HepG2 (cell line): ENCODE results near the gene UBR4. TPM values are rescaled to one million over a fixed set of nuclear protein-coding genes. Genes with fewer than 3 reads are reported as not detected.

Experiments used
- ATAC-seq: fragments of 200-7000 bp; cut with Tn5 transposase; 3 replicates; pipeline ENCODE4 v1.9.1; 2020; ENCODE audit warnings: mild to moderate bottlenecking, moderate library complexity
- BruUV-seq: library from RNA; stranded (reverse); fragments of 400-500 nt; replicated peaks from 2 replicates; lab custom pipeline; 2021; lab: Mats Ljungman, UMichigan
- CTCF ChIA-PET: fragments of 300-600 bp; formaldehyde crosslinking; extraction: SDS; loops from one replicate; lab custom pipeline; 2021; ENCODE audit warnings: low total read pairs, inconsistent platforms, low intra/inter-chr PET ratio; lab: Yijun Ruan, JAX
- POLR2A ChIA-PET: fragments of 350-600 bp; sonication (Branson Sonifier 250); formaldehyde crosslinking; loops from one replicate; lab custom pipeline; 2020; ENCODE audit warnings: antibody characterized with exemption, inconsistent platforms; lab: Yijun Ruan, JAX
- DNase-seq: peaks from one replicate; pipeline ENCODE4 v3.0.0-alpha.2; 2015; ENCODE audit warnings: low spot score
- FAIRE-seq: peaks from 3 replicates; lab custom pipeline; 2011; peaks lifted over from hg19 to GRCh38; lab: Jason Lieb, UNC
- H2AFZ ChIP-seq: one replicate; pipeline ENCODE4 v1.6.1; 2011; ENCODE audit warnings: low read length, inconsistent platforms
- H3K27ac ChIP-seq: fragments of 300-600 bp; 3 replicates; pipeline ENCODE4 v1.8.0; 2011; ENCODE audit warnings: mixed run types, mild to moderate bottlenecking, mixed read lengths, low read length, inconsistent platforms; ENCODE audit not compliant: insufficient read depth; ENCODE audit errors: extremely low read length
- H3K27me3 ChIP-seq, 2 experiments: fragments of 200-600 bp in 1 of 2; 2 replicates in 1 of 2; 3 replicates in 1 of 2; pipeline versions ENCODE4 v1.6.0 to v1.8.0; 2011; ENCODE audit warnings: low read length in 2 of 2, mild to moderate bottlenecking in 2 of 2, moderate library complexity in 2 of 2, inconsistent platforms in 1 of 2; ENCODE audit not compliant: insufficient read depth in 2 of 2, control insufficient read depth in 1 of 2
- H3K36me3 ChIP-seq, 2 experiments: fragments of 200-600 bp in 1 of 2; replicated peaks in 1 of 2; 2 replicates in 1 of 2; 3 replicates in 1 of 2; pipeline versions ENCODE4 v1.5.1 to v1.8.0; 2011; ENCODE audit warnings: low read length in 2 of 2, inconsistent platforms in 1 of 2; ENCODE audit not compliant: insufficient read depth in 2 of 2, control insufficient read depth in 1 of 2
- H3K4me1 ChIP-seq: 2 replicates; pipeline ENCODE4 v1.5.1; 2012; ENCODE audit warnings: low read length, inconsistent platforms; ENCODE audit not compliant: insufficient read depth
- H3K4me2 ChIP-seq: 2 replicates; pipeline ENCODE4 v1.6.0; 2011; ENCODE audit warnings: low read depth, low read length, inconsistent platforms
- H3K4me3 ChIP-seq, 3 experiments: fragments of 200-600 bp in 1 of 3; sonication (generic), shearing (Covaris generic) in 1 of 3; replicated peaks in 1 of 3; 2 replicates each; pipeline ENCODE4 v1.5.1; 2011 to 2016; ENCODE audit warnings: low read length in 3 of 3, inconsistent platforms in 2 of 3, low read depth in 2 of 3, mild to moderate bottlenecking in 2 of 3, control low read depth in 1 of 3, mixed read lengths in 1 of 3; ENCODE audit not compliant: insufficient read depth in 1 of 3
- H3K79me2 ChIP-seq: one replicate; pipeline ENCODE4 v1.6.1; 2011; ENCODE audit warnings: low read length, inconsistent platforms; ENCODE audit not compliant: insufficient read depth
- H3K9ac ChIP-seq: 2 replicates; pipeline ENCODE4 v1.6.0; 2011; ENCODE audit warnings: mild to moderate bottlenecking, low read depth, low read length, inconsistent platforms; ENCODE audit not compliant: insufficient read depth
- H3K9me3 ChIP-seq: 2 replicates; pipeline ENCODE4 v1.5.1; 2012; ENCODE audit warnings: mild to moderate bottlenecking, low read length
- H4K20me1 ChIP-seq: 2 replicates; pipeline ENCODE4 v1.6.0; 2011; ENCODE audit warnings: inconsistent platforms, mild to moderate bottlenecking, low read length, moderate library complexity; ENCODE audit not compliant: insufficient read depth
- AKAP8 ChIP-seq: sonication (generic); formaldehyde crosslinking; IDR thresholded peaks from 2 replicates; pipeline ENCODE4 v1.5.1; 2020; ENCODE audit warnings: mild to moderate bottlenecking, missing genetic modification reagents
- ATF7 ChIP-seq, 2 experiments: fragments of 450-650 bp in 1 of 2; sonication (generic) in 1 of 2; formaldehyde crosslinking in 1 of 2; IDR thresholded peaks; 2 replicates each; pipeline versions ENCODE4 v1.4.0 to v1.6.1; 2016 to 2020; ENCODE audit warnings: antibody characterized with exemption in 1 of 2, mild to moderate bottlenecking in 1 of 2, missing genetic modification reagents in 1 of 2
- FOXC1 ChIP-seq: sonication (generic); formaldehyde crosslinking; IDR thresholded peaks from 2 replicates; pipeline ENCODE4 v1.8.0; 2022; ENCODE audit warnings: mild to moderate bottlenecking, missing genetic modification reagents, borderline replicate concordance
- IRF9 ChIP-seq: sonication (generic); formaldehyde crosslinking; IDR thresholded peaks from 2 replicates; pipeline ENCODE4 v1.8.0; 2022; ENCODE audit warnings: missing genetic modification reagents, mild to moderate bottlenecking, borderline replicate concordance
- MED8 ChIP-seq: sonication (generic); formaldehyde crosslinking; IDR thresholded peaks from 2 replicates; pipeline ENCODE4 v1.8.1; 2023; ENCODE audit warnings: mild to moderate bottlenecking, missing genetic modification reagents; ENCODE audit not compliant: insufficient replicate concordance
- STAG1 ChIP-seq: sonication (generic); formaldehyde crosslinking; IDR thresholded peaks from 2 replicates; pipeline ENCODE4 v1.4.0; 2020; ENCODE audit warnings: missing genetic modification reagents
- ZNF883 ChIP-seq: sonication (generic); formaldehyde crosslinking; IDR thresholded peaks from 2 replicates; pipeline ENCODE4 v1.5.1; 2020; ENCODE audit warnings: mild to moderate bottlenecking, missing genetic modification reagents; ENCODE audit errors: not compliant biosample characterization
- WGBS: methylation state at CpG from one replicate; pipeline ENCODE4 v1.1.6; 2017; ENCODE audit warnings: low lambda C conversion rate; 5-methylcytosine and 5-hydroxymethylcytosine counted together
- in situ Hi-C: cut with HindIII; loops from 2 replicates; pipeline ENCODE4 v1.10.0; 2017; ENCODE audit warnings: low pct_unique_long_range_greater_than_20kb; ENCODE audit not compliant: extremely low pct_ligation_motif_present
- intact Hi-C: fragments of 100-400 bp; cut with micrococcal nuclease; formaldehyde crosslinking; loops from one replicate; pipeline ENCODE4 v1.10.0; 2022; ENCODE audit not compliant: unreplicated experiment
- polyA plus RNA-seq, 8 experiments: library from polyadenylated mRNA; depleted of rRNA in 3 of 8; stranded (reverse) in 7 of 8; unstranded in 1 of 8; fragments of >200 nt; fragmentation: Illumina TruSeq in 4 of 8; extraction: Trizol in 4 of 8; gene quantifications; 2 replicates each; pipeline versions ENCODE4 v1.2.1 to v1.2.3, GENCODE V29; 2011 to 2016; ENCODE audit warnings: low read depth in 4 of 8, missing spikeins in 1 of 8, mixed read lengths in 1 of 8; ENCODE audit not compliant: insufficient read depth in 1 of 8
- total RNA-seq, 5 experiments: library from RNA; depleted of rRNA; stranded (reverse); fragments of >200 nt; fragmentation: Illumina TruSeq; extraction: Trizol; gene quantifications; 2 replicates each; pipeline ENCODE4 v1.2.3, GENCODE V29; 2016; ENCODE audit warnings: low read depth in 1 of 5

UBR4 gene
- total and polyA plus RNA-seq, 2 of the 13 experiments (the other 11 are each of a cell fraction or from before 2014, with no cell fraction given): 59.1 to 106 TPM

- TF ChIP-seq AKAP8 (CRISPR knock-in tag): no peak
- TF ChIP-seq, all 625 proteins: peak for 0
Observed at GRCh38 chr1:19084206-19084738, 125.8 kb downstream of the UBR4 start (continued).

GRCh38 chr1:19083081-19083480 is 127.0 kb downstream of the UBR4 start:
- no peak overlapping the region for H3K4me2 ChIP-seq
- no peak overlapping the region for H3K9ac ChIP-seq
- H4K20me1 ChIP-seq: no peaks in the 10 kb centered on the region
- peaks cover 38% of the 10 kb centered on the region for H3K4me1 ChIP-seq
- CTCF ChIA-PET: interaction anchor here (1.2 kb wide), 1 partner anchor 176 kb away, joined by 3 read pairs; no protein-coding TSS in a partner anchor
- WGBS: 94% methylated on average over 7 of the region's 7 CpGs
- H3K36me3 ChIP-seq: peaks cover 44 to 96% of the 10 kb centered on the region in 2 experiments
- no TSS peak for BruUV-seq
- TF ChIP-seq ATF7 (IDR thresholded peaks at IDR 0.05): 0 out of 2 replicates have a peak, but pooled peaks have one; percentile 18
- no peak for TF ChIP-seq ATF7 (CRISPR knock-in tag; IDR thresholded peaks at IDR 0.05)
- no peak for TF ChIP-seq ZNF883
- no peak overlapping the region for H3K27ac ChIP-seq
- ATAC-seq (no peak), DNase-seq (no peak), FAIRE-seq (no peak)
- in situ Hi-C loops (no loop called here), intact Hi-C loops (no loop called here)
- no peaks in the 10 kb centered on the region for H3K27me3 ChIP-seq
- no peaks in the 10 kb centered on the region for H3K9me3 ChIP-seq
- H3K4me3 ChIP-seq: no peak overlapping the region
- no peak overlapping the region for H2AFZ ChIP-seq
- POLR2A ChIA-PET: no interaction called here
- H3K79me2 ChIP-seq: no peaks in the 10 kb centered on the region

GRCh38 chr1:19081218-19081893 is 128.7 kb downstream of the UBR4 start:
- Histone ChIP-seq H3K36me3 (peaks cover 45 to 94% of the 10 kb centered on the region in 2 experiments; a peak in 4 of 5 replicates), H3K4me3 (no peak overlapping the region), H3K79me2 (no peaks in the 10 kb centered on the region)
- 0 out of 2 replicates have a peak, but pooled peaks have one; percentile 4 for TF ChIP-seq STAG1 (CRISPR knock-in tag)
- no peak for TF ChIP-seq IRF9
- TF ChIP-seq MED8: no peak
- TF ChIP-seq FOXC1 (CRISPR knock-in tag): no peak
- TF ChIP-seq, all 625 proteins: peak for 1
- DNase-seq (no peak), FAIRE-seq (no peak), ATAC-seq (no peak)
- BruUV-seq: no TSS peak
- ChIA-PET CTCF (no interaction called here), POLR2A (no interaction called here)
- Histone ChIP-seq H3K27ac (no peak overlapping the region), H3K9me3 (no peaks in the 10 kb centered on the region), H2AFZ (no peak overlapping the region), H3K27me3 (no peaks in the 10 kb centered on the region), H3K4me1 (peaks cover 22% of the 10 kb centered on the region), H3K9ac (no peak overlapping the region), H3K4me2 (no peak overlapping the region), H4K20me1 (no peaks in the 10 kb centered on the region)
- intact Hi-C loops (no loop called here), in situ Hi-C loops (no loop called here)
- WGBS: 94% methylated on average over 20 of the region's 21 CpGs
